Mesendoderm (in vitro differentiated cells): ENCODE data around the gene ITIH4.
A peak's percentile ranks its signal among the peaks of the same experiment; 100 is the strongest.

Source experiments
- DNase-seq: peaks from one replicate; pipeline ENCODE4 v3.0.0; 2013
- H2AK5ac ChIP-seq: 2 replicates; pipeline ENCODE4 v1.6.1; 2013; ENCODE audit warnings: low read length, inconsistent platforms
- H2BK120ac ChIP-seq: 2 replicates; pipeline ENCODE4 v1.6.1; 2013; ENCODE audit warnings: low read depth, mild to moderate bottlenecking, low read length, moderate library complexity, mixed read lengths
- H2BK15ac ChIP-seq: replicated peaks from 2 replicates; pipeline ENCODE4 v1.6.1; 2013; ENCODE audit warnings: low read depth, mild to moderate bottlenecking, moderate library complexity
- H2BK5ac ChIP-seq: 2 replicates; pipeline ENCODE4 v1.6.1; 2013; ENCODE audit warnings: low read length, inconsistent platforms
- H3K18ac ChIP-seq: 2 replicates; pipeline ENCODE4 v1.6.1; 2013; ENCODE audit warnings: mild to moderate bottlenecking, low read length, mixed read lengths
- H3K23ac ChIP-seq: one replicate; pipeline ENCODE4 v1.6.1; 2013; ENCODE audit warnings: low read length
- H3K27ac ChIP-seq: 2 replicates; pipeline ENCODE4 v1.5.1; 2013; ENCODE audit warnings: low read depth, mild to moderate bottlenecking, inconsistent platforms, low read length, moderate library complexity
- H3K27me3 ChIP-seq: 2 replicates; pipeline ENCODE4 v1.6.1; 2013; ENCODE audit warnings: low read length, control low read depth, mild to moderate bottlenecking, inconsistent platforms; ENCODE audit not compliant: insufficient read depth, poor library complexity
- H3K36me3 ChIP-seq: 2 replicates; pipeline ENCODE4 v1.6.1; 2013; ENCODE audit warnings: low read length, inconsistent platforms; ENCODE audit not compliant: control insufficient read depth, insufficient read depth
- H3K4ac ChIP-seq: one replicate; pipeline ENCODE4 v1.6.1; 2013; ENCODE audit warnings: low read depth, mild to moderate bottlenecking, low read length, moderate library complexity
- H3K4me1 ChIP-seq: 2 replicates; pipeline ENCODE4 v1.6.1; 2013; ENCODE audit warnings: low read depth, low read length, inconsistent platforms; ENCODE audit not compliant: control insufficient read depth
- H3K4me2 ChIP-seq: 2 replicates; pipeline ENCODE4 v1.6.1; 2013; ENCODE audit warnings: low read length
- H3K4me3 ChIP-seq: 2 replicates; pipeline ENCODE4 v1.5.1; 2013; ENCODE audit warnings: mild to moderate bottlenecking, low read length
- H3K56ac ChIP-seq: one replicate; pipeline ENCODE4 v1.6.1; 2013; ENCODE audit warnings: low read length
- H3K79me1 ChIP-seq: 2 replicates; pipeline ENCODE4 v1.6.1; 2013; ENCODE audit warnings: low read length, inconsistent platforms
- H3K79me2 ChIP-seq: 2 replicates; pipeline ENCODE4 v1.6.1; 2013; ENCODE audit warnings: mild to moderate bottlenecking, low read length; ENCODE audit not compliant: control insufficient read depth, insufficient read depth
- H3K9ac ChIP-seq: 2 replicates; pipeline ENCODE4 v1.6.1; 2013; ENCODE audit warnings: low read length, inconsistent platforms
- H4K5ac ChIP-seq: one replicate; pipeline ENCODE4 v1.6.1; 2013; ENCODE audit warnings: low read length
- H4K8ac ChIP-seq: one replicate; pipeline ENCODE4 v1.6.1; 2013; ENCODE audit warnings: low read depth, mild to moderate bottlenecking, control low read depth, low read length, moderate library complexity
- WGBS: extraction: QIAGEN DNeasy Blood & Tissue Kit; methylation state at CpG from one replicate; pipeline ENCODE4 v1.1.7; 2013; ENCODE audit warnings: low lambda C conversion rate, missing lambda C conversion rate; ENCODE audit not compliant: insufficient coverage; ENCODE audit errors: extremely low coverage; 5-methylcytosine and 5-hydroxymethylcytosine counted together

Gene ITIH4

DNA sequence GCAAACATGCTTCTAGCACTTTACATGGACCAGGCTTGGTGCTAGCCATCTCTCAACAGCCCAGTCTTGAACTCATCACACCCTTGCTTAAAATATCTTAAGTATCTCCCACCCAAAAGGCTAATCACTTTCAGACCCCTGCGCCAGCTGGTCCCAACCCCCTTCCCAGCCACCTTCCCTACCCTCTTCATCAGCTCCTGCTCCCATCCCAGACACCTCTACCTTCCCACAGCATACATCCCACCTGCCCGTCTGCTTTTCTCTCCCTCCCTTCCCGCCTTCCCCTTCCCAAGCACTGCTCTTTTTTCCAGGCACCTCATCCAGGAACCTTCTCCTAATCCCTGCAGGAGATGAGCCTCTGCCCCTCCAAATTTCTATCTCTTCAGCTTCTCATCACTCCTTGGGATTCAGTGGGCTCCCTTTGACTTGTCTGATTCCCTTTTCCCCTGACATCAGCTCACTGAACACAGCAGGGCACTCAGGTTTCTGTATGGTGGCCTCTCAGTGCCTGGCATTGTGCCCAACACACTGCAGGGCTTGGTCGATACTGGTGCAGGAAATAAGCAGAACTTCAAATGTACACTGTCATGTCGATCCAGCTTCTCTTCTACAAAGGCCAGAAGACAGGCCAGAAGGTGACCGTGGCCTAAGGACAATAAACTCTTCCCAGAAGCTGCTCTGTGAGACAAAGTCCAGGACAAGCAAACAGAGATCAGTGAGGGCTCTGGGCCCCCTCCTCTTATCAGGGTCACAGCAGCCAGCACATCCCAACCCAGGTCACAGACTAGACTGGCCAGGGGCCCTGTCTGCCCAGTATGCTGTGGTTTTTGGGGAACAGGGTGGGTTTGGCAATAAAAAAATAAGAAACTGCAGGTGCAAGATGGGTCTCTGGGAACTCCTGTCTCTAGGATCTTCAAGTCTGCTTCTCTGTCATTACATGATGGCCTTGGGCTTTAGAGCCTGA is 55.3 kb downstream of the ITIH4 start:
- no peak overlapping the region for H2BK15ac ChIP-seq
- no peaks in the 10 kb centered on the region for H3K27me3 ChIP-seq
- H3K56ac ChIP-seq: no peak overlapping the region
- no peak for DNase-seq
- no CpG with 5 or more reads among the region's 6 CpGs for WGBS
- H2BK5ac ChIP-seq: no peak overlapping the region
- no peaks in the 10 kb centered on the region for H3K79me1 ChIP-seq
- H3K18ac ChIP-seq: no peak overlapping the region
- no peak overlapping the region for H3K9ac ChIP-seq
- no peak overlapping the region for H3K4me2 ChIP-seq
- H3K27ac ChIP-seq: no peak overlapping the region
- H4K8ac ChIP-seq: no peak overlapping the region
- no peak overlapping the region for H3K23ac ChIP-seq
- no peak overlapping the region for H4K5ac ChIP-seq
- H3K4me3 ChIP-seq: no peak overlapping the region
- H3K36me3 ChIP-seq: no peaks in the 10 kb centered on the region
- no peaks in the 10 kb centered on the region for H3K4me1 ChIP-seq
- no peak overlapping the region for H3K4ac ChIP-seq
- no peak overlapping the region for H2AK5ac ChIP-seq
- no peaks in the 10 kb centered on the region for H3K79me2 ChIP-seq
- no peak overlapping the region for H2BK120ac ChIP-seq

DNA sequence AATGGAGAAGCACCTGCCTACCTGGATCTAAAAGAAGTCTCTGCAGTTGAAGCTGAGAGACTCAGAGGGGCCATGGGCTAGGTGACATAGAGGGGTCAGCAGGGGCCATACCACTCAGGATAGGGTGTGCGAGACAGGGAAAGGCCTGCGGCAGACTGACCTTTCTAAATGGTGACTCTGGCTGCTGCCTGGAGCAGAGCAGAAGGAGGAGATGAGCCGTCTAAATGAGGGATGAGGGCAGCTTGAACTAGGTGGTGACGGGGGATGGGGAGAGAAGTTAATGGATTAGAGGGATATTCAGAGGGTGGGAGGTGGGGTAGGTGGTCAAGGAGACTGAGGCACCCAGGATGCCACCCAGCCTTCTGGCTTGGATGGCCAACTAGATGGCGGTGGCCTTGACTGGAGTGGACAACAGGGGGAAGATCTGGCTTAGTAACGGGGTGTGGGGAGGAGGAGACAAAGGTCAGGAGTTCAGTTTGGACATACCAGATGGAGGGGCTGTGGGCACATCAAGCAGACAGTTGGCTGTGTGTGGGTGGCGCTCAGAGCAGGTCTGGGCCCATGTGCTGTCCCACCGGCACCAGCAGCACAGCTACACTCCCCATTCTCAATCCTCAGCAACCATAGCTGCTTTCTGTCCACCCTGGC is 56.3 kb downstream of the ITIH4 start:
- Histone ChIP-seq H2AK5ac (no peak overlapping the region), H2BK120ac (no peak overlapping the region), H3K23ac (no peak overlapping the region), H3K9ac (no peak overlapping the region), H3K79me1 (peaks cover 2% of the 10 kb centered on the region), H3K56ac (no peak overlapping the region), H3K36me3 (no peaks in the 10 kb centered on the region), H3K4me3 (no peak overlapping the region), H3K4ac (no peak overlapping the region), H2BK5ac (no peak overlapping the region), H4K5ac (no peak overlapping the region), H3K18ac (no peak overlapping the region), H3K4me2 (no peak overlapping the region), H3K27ac (no peak overlapping the region), H3K27me3 (no peaks in the 10 kb centered on the region), H3K4me1 (peaks cover 2% of the 10 kb centered on the region), H3K79me2 (peaks cover 6% of the 10 kb centered on the region), H4K8ac (no peak overlapping the region), H2BK15ac (no peak overlapping the region)
- DNase-seq: no peak
- no CpG with 5 or more reads among the region's 8 CpGs for WGBS

DNA sequence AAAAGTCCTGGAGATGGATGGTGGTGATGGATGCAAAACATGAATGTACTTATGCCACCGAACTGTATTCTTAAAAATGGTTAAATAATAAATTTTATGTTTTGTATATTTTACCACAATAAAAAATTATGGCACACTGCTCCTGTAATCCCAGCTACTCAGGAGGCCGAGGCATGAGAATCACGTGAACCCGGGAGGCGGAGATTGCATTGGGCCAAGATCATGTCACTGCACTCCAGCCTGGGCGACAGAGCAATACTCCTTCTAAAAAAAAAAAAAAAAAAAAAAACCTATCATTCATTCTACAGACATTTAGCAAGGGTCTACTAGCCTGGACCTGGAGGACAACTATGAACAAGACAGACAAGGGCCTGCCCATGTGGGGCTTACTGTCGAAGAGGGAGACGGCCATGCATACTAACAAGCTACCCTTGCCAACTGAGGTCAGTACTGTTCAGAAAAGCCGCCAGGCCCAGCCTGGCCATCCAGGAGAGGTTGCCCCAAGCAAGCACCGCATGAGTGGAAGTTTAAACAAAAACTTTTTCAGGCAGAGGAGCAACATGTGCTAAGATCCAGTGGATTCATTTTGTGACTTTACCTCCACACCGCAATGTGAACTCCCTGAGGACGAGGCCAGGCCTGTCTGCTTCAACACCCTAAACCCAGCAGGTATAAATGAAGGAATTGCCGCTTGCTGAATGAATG is 57.0 kb downstream of the ITIH4 start:
- no peak overlapping the region for H3K4me3 ChIP-seq
- no peak overlapping the region for H3K4me2 ChIP-seq
- no peak overlapping the region for H3K23ac ChIP-seq
- no peaks in the 10 kb centered on the region for H3K27me3 ChIP-seq
- no CpG with 5 or more reads among the region's 13 CpGs for WGBS
- peaks cover 2% of the 10 kb centered on the region for H3K79me1 ChIP-seq
- DNase-seq: no peak
- no peak overlapping the region for H3K18ac ChIP-seq
- no peak overlapping the region for H2BK120ac ChIP-seq
- H2BK5ac ChIP-seq: no peak overlapping the region
- no peak overlapping the region for H4K8ac ChIP-seq
- H2AK5ac ChIP-seq: no peak overlapping the region
- H3K79me2 ChIP-seq: peaks cover 6% of the 10 kb centered on the region
- H2BK15ac ChIP-seq: no peak overlapping the region
- H3K27ac ChIP-seq: no peak overlapping the region
- no peak overlapping the region for H4K5ac ChIP-seq
- H3K9ac ChIP-seq: no peak overlapping the region
- H3K4ac ChIP-seq: no peak overlapping the region
- peaks cover 2% of the 10 kb centered on the region for H3K4me1 ChIP-seq
- no peak overlapping the region for H3K56ac ChIP-seq
- no peaks in the 10 kb centered on the region for H3K36me3 ChIP-seq

DNA sequence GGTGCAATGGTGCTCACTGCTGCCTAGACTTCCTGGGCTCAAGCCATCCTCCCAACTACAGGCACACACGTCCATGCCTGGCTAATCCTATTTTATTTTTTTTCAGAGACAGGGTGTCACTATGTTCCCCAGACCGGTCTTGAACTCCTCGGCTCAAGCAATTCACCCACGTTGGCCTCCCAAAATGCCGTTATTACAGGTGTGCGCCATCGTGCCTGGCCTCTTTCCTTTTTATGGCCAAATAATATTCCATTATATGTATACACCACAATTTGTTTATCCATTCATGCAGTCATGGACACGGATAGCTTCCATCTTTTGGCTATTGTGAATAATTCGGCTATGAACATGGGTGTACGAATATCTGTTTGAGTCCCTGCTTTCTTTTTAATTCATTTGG is 58.8 kb downstream of the ITIH4 start:
- Histone ChIP-seq H3K36me3 (no peaks in the 10 kb centered on the region), H3K9ac (no peak overlapping the region), H3K18ac (no peak overlapping the region), H3K4me3 (no peak overlapping the region), H2BK15ac (no peak overlapping the region), H3K4ac (no peak overlapping the region), H3K27ac (no peak overlapping the region), H2BK120ac (no peak overlapping the region), H3K4me2 (no peak overlapping the region), H3K79me1 (peaks cover 5% of the 10 kb centered on the region), H3K56ac (no peak overlapping the region), H4K5ac (no peak overlapping the region), H2AK5ac (no peak overlapping the region), H3K27me3 (no peaks in the 10 kb centered on the region), H3K4me1 (peaks cover 2% of the 10 kb centered on the region), H3K79me2 (peaks cover 9% of the 10 kb centered on the region), H2BK5ac (no peak overlapping the region), H3K23ac (no peak overlapping the region), H4K8ac (no peak overlapping the region)
- WGBS: no CpG with 5 or more reads among the region's 10 CpGs
- DNase-seq: no peak

DNA sequence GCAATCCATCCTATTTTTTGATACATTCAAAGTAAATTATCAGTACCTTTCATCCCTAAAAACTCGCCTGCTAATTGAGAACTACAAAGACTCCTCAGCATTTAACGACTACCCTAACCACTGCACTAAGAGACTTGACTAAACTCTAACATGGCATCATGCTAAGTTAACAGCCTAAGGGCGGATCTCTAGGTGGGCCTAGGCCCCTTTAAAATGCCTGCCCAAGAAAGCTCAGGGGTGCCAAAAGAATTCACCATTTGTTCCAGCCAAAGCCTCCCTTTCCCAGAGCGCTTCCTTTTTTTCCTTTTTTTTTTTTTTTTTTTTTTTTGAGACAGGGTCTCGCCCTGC is 59.2 kb downstream of the ITIH4 start:
- Histone ChIP-seq H3K18ac (peak overlapping the region; percentile 88), H3K79me2 (peaks cover 9% of the 10 kb centered on the region), H4K5ac (no peak overlapping the region), H3K4ac (no peak overlapping the region), H2BK120ac (no peak overlapping the region), H3K23ac (no peak overlapping the region), H3K36me3 (no peaks in the 10 kb centered on the region), H3K4me1 (peaks cover 2% of the 10 kb centered on the region), H2BK5ac (no peak overlapping the region), H3K27ac (no peak overlapping the region), H3K4me3 (peak overlapping the region; percentile 48), H2BK15ac (no peak overlapping the region), H3K4me2 (peak overlapping the region; percentile 33), H3K9ac (peak overlapping the region; percentile 72), H4K8ac (peak overlapping the region; percentile 78), H2AK5ac (no peak overlapping the region), H3K56ac (peak overlapping the region; percentile 79), H3K79me1 (peaks cover 5% of the 10 kb centered on the region), H3K27me3 (no peaks in the 10 kb centered on the region)
- WGBS: no CpG with 5 or more reads among the region's 5 CpGs
- no peak for DNase-seq
